Natural killer cell treated with Interleukin-12 subunit alpha and Interleukin-12 subunit beta and Interleukin-15 and Interleukin-18, amount 100 ng/mL, for 72 hours (primary cell): ENCODE results near the gene RBPJL. TPM values are rescaled to one million over a fixed set of nuclear protein-coding genes. Genes with fewer than 3 reads are reported as not detected.
A peak's percentile ranks its signal among the peaks of the same experiment; 100 is the strongest.
"Not testable (repeated sequence)": the region's sequence is repeated elsewhere in the genome, so short reads cannot be mapped to it uniquely, and the experiment has no call there.

Source experiments
- ATAC-seq, 2 donors: fragments of 150-1000 bp; cut with Tn5 transposase in 1 of 2; sonication (Bioruptor Pico), chemical (Tn5 transposase) in 1 of 2; 2 replicates each; pipeline ENCODE4 v1.10.0; 2021
- DNase-seq: peaks from one replicate; pipeline ENCODE4 v3.0.0; 2022; ENCODE audit warnings: low spot score
- H3K27ac Mint-ChIP-seq, 2 donors: 1 replicate in 1 of 2; 2 replicates in 1 of 2; pipeline ENCODE4 v1.8.0; 2022; ENCODE audit warnings: mixed read lengths in 2 of 2, mild to moderate bottlenecking in 1 of 2, moderate library complexity in 1 of 2
- H3K27me3 Mint-ChIP-seq, 2 donors: 1 replicate in 1 of 2; 2 replicates in 1 of 2; pipeline ENCODE4 v1.8.0; 2022; ENCODE audit warnings: mixed read lengths in 2 of 2
- H3K36me3 Mint-ChIP-seq: one replicate; pipeline ENCODE4 v1.8.0; 2022; ENCODE audit warnings: mixed read lengths
- H3K4me1 Mint-ChIP-seq, 2 donors: 1 replicate in 1 of 2; 2 replicates in 1 of 2; pipeline ENCODE4 v1.8.0; 2022; ENCODE audit warnings: low read depth in 2 of 2, mixed read lengths in 2 of 2, mild to moderate bottlenecking in 1 of 2
- H3K4me3 Mint-ChIP-seq: one replicate; pipeline ENCODE4 v1.8.0; 2022; ENCODE audit warnings: mixed read lengths
- H3K9me3 Mint-ChIP-seq: 2 replicates; pipeline ENCODE4 v1.8.0; 2022; ENCODE audit warnings: mixed read lengths
- total RNA-seq, 2 donors: library from RNA; stranded (reverse); gene quantifications; one replicate each; pipeline ENCODE4 v1.2.3, GENCODE V29; 2022

The RBPJL gene
- total RNA-seq, 2 donors from 2014 or later: not detected

DNA sequence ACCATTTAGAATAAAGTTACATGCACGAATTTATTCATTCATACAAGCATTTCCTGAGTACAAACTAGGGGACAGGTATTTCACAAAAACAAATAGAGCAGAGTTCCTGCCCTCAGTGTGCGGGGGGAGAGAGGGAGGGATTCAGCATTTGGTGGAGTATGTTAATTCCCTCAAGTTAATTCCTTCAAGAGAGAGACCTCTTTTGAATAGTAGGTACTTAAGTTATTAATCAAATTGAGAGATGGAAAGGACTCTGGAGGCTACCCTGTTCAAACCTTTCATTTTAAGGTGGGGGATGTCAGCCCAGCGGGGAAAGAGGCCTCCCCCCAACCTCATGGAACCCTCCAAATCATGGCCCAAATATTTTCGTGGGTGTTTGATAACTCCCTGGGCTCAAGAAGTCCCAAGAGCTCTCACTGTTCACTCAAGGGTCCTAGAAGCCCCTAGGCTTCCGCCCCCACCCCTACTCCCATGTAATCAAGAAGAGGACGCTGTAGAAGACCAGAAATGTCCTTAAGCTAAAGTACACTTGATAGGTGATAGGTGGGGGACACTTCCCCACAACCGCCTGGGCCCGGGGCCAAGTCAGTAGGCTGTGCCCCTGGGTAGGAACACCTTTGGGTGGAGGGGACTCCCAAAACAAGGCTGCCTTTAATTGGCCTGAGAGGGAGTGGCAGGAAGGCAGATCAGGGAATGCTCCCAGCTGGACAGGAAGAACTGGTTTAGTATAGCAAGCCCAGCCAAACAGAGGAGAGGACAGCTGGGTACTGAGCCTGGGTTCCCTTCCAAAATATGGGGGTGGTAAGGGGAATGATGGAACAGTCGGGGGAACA is 38.7 kb downstream of the RBPJL start:
- H3K4me1 Mint-ChIP-seq: peaks cover 23 to 29% of the 10 kb centered on the region in 2 donors
- H3K27me3 Mint-ChIP-seq: no peaks in the 10 kb centered on the region
- no peaks in the 10 kb centered on the region for H3K36me3 Mint-ChIP-seq
- no peak for ATAC-seq
- H3K4me3 Mint-ChIP-seq: peak overlapping the region; percentile 88
- DNase-seq: no peak
- no peaks in the 10 kb centered on the region for H3K9me3 Mint-ChIP-seq
- H3K27ac Mint-ChIP-seq: peak overlapping the region; percentile 56 to 60

DNA sequence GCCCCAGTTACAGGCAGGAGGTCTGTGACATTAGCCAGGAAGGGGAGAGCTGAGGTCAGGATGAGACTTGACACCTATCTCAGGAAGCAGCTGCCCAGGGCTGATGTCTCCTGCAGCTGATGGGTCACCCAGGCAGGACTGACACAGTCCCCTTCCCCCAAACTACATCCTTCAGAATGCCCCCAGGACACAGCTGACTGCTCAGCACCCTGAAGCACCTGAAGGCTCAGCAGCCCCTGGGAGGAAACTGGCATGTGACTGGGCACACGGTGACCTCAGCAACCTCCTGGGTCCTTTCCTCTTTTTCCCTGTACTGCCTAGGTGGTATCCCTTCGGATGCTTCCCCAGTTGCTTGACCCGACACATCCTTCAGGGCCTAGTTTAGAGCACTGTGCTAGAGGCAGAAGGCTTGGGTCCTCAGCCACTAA is 39.7 kb downstream of the RBPJL start:
- ATAC-seq: peak; percentile 30 to 34

DNA sequence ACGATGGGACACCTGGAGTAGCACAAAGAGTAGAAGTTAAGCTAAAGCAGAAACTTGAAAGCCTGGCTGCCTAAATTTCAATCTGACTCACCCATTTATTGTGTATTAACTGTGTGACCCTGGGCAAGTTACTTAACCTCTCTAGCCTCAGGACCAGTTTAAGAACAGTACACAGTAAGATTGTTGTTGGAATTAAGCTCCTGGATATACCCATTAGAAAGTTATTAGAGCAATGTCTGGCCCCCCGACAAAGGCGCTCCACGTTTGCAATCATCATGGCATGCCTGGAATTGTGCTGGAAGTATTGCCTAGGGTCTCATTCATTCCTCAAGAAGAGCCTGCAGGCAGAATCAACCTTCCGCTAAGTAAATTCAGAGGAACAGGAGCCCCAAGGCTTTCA is 40.2 kb downstream of the RBPJL start:
- Mint-ChIP-seq H3K4me1 (peaks cover 23 to 29% of the 10 kb centered on the region in 2 donors), H3K9me3 (no peaks in the 10 kb centered on the region), H3K4me3 (peak overlapping the region; percentile 88)

More for the DNA sequence above, 39.7 kb downstream of the RBPJL start:
- Mint-ChIP-seq H3K4me3 (peak overlapping the region; percentile 88), H3K4me1 (peaks cover 23 to 29% of the 10 kb centered on the region in 2 donors), H3K27me3 (no peaks in the 10 kb centered on the region), H3K27ac (peak overlapping the region; percentile 56 to 60), H3K36me3 (no peaks in the 10 kb centered on the region), H3K9me3 (no peaks in the 10 kb centered on the region)
- DNase-seq: peak; percentile 68

DNA sequence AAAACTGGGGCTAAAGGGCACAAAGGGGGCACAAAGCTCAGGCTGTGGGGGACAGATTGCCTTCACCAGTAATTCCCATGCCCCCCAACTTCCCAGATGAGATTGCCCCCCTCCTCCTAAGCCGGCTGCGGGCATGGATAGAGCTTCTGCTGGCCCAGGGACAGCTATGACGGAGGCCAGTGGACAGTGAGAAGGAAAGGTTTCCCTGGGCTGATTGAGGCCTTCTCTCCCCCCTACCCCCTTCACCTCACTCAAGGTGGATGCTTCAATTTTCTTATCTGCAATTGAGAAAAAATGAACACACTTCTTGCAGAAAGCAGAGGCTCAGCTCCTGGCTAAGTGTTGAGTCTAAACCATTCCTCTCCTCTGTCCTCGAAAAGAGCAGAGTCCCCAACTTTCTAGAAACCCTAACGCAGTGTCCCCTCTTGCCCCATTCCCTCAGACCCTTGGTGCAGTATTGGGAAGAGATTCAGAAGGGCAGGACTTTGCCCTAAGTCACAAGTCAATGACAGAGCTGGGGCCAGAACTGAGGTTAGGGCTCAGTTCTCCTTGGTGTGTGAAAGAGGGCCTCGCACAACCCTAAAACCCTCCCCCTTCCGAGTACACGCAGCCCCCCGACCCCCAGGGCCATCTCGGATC is 40.8 kb downstream of the RBPJL start:
- no peak for DNase-seq
- H3K4me1 Mint-ChIP-seq: peaks cover 23 to 29% of the 10 kb centered on the region in 2 donors
- H3K9me3 Mint-ChIP-seq: no peaks in the 10 kb centered on the region
- peak overlapping the region; percentile 88 for H3K4me3 Mint-ChIP-seq
- no peaks in the 10 kb centered on the region for H3K36me3 Mint-ChIP-seq
- H3K27ac Mint-ChIP-seq: peak overlapping the region; percentile 56 to 60
- ATAC-seq: peak in 1 of 2 donors; percentile 4
- no peaks in the 10 kb centered on the region for H3K27me3 Mint-ChIP-seq

More for the DNA sequence above, 40.2 kb downstream of the RBPJL start:
- DNase-seq (no peak), ATAC-seq (no peak)
- no peaks in the 10 kb centered on the region for H3K27me3 Mint-ChIP-seq
- H3K36me3 Mint-ChIP-seq: no peaks in the 10 kb centered on the region
- peak overlapping the region; percentile 56 to 60 for H3K27ac Mint-ChIP-seq

DNA sequence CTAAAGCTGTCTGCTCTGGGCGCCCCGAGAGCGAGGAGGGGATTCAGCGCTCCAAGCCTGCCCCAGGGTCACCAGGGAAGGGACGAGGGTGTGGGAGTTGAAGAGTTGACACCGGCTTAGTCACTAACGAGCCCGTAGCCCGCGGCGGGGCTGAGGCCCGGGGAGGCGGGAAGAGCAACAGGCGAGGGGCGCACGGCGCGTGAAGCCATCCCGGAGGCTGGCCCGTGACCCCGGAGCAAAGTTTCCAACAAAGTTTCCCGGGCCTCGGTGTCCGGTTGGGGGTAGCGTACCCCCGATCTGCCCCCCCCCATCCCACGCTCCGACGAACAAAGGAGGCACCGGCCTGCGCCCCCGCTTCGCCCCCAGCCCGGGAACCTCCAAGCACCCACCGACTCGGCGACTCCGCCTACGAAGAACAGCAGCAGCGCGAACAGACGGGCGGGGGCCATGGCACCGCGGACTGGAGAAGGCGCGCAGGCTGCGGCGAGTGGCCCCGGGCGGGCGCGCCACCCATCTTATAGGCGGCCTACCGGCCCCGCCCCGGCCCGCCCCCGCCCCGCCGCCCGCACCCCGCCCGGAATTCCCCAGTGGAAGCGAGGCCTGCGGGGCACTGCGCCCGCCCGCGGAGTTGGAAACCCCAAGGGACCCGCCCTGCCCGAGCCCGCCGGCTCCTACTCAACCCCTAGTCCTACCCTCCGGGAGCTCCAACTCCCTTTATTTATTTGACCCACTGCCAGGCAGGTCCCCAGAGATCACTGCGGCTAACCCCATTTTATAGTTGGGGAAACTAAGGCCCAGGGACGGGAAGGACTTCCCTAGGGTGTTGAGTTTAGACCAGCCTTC is 41.5 kb downstream of the RBPJL start, which contains the start of gene SDC4:
SDC4 (minus strand) TSS at position 489 of the 843 bp plus-strand sequence; CDS start at position 449, 40 bp downstream.
- Mint-ChIP-seq H3K4me1 (peaks cover 23 to 29% of the 10 kb centered on the region in 2 donors), H3K9me3 (no peaks in the 10 kb centered on the region), H3K27me3 (no peaks in the 10 kb centered on the region), H3K4me3 (peak within 1 kb of the TSS; percentile 88), H3K36me3 (no peaks in the 10 kb centered on the region), H3K27ac (peak within 1 kb of the TSS; percentile 56 to 60)
- DNase-seq (peak; percentile 78), ATAC-seq (peak; percentile 89 to 90)

DNA sequence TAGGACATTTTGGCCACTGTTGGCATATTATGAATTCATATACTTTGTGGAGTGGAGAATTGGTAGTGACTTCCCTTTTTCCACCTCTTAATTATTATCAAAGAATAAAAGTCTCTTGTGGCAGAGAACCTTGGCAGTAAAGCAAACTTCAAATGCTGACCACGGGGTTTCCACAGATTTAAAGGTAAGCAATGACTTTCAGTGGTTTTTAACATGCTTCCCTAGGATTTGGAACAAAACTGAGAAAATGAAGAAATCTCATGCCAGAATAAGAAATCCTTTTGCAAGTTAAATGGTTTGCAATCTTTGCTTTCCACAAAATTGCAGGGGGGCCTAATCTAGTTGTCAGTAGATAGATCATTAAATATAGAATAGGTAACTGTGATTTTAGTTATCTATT is 43.6 kb downstream of the RBPJL start:
- no peak for DNase-seq
- no peak for ATAC-seq
- Mint-ChIP-seq H3K27ac (no peak overlapping the region), H3K36me3 (no peaks in the 10 kb centered on the region), H3K27me3 (no peaks in the 10 kb centered on the region), H3K4me3 (no peak overlapping the region), H3K9me3 (no peaks in the 10 kb centered on the region), H3K4me1 (peaks cover 29 to 32% of the 10 kb centered on the region in 2 donors)

DNA sequence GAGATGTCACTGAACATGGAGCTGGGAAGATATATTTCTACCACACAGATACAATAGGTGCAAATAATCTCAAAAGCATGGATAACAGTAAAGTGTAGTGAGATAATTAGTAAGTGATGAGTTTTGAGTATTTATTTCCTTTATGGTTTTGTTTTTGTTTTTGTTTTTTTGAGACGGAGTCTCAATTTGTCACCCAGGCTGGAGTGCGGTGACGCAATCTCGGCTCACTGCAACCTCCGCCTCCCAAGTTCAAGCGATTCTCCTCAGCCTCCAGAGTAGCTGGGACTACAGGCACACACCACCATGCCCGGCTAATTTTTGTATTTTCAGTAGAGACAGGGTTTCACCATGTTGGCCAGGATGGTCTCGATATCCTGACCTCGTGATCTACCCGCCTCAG is 44.2 kb downstream of the RBPJL start:
- peaks cover 30 to 32% of the 10 kb centered on the region in 2 donors for H3K4me1 Mint-ChIP-seq

DNA sequence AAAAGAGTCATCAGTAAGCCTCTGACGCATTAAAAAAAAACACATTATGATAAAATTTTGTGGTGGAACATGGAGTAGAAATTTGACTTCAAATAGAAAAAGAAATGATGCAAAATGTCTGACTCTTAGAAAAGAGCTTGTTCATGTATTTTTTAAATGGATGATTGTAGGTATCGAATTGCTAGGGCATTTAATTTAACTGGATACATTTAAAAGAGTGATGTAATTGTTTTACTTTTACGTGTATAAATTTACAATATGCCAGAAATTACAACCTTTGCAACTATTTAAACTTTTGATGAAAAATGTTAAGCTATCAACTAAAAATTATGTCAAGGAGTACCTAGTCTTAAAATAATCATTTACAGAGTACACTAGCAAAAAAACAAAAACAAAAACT is 46.1 kb downstream of the RBPJL start:
- DNase-seq: no peak
- ATAC-seq: no peak
- H3K9me3 Mint-ChIP-seq: no peaks in the 10 kb centered on the region
- no peaks in the 10 kb centered on the region for H3K27me3 Mint-ChIP-seq
- no peak overlapping the region for H3K27ac Mint-ChIP-seq
- H3K36me3 Mint-ChIP-seq: no peaks in the 10 kb centered on the region
- no peak overlapping the region for H3K4me3 Mint-ChIP-seq
- peaks cover 17 to 23% of the 10 kb centered on the region in 2 donors for H3K4me1 Mint-ChIP-seq

More for the DNA sequence above, 44.2 kb downstream of the RBPJL start:
- DNase-seq, H3K36me3 Mint-ChIP-seq, H3K9me3 Mint-ChIP-seq, H3K27me3 Mint-ChIP-seq, H3K4me3 Mint-ChIP-seq, ATAC-seq, H3K27ac Mint-ChIP-seq: not testable (repeated sequence)

DNA sequence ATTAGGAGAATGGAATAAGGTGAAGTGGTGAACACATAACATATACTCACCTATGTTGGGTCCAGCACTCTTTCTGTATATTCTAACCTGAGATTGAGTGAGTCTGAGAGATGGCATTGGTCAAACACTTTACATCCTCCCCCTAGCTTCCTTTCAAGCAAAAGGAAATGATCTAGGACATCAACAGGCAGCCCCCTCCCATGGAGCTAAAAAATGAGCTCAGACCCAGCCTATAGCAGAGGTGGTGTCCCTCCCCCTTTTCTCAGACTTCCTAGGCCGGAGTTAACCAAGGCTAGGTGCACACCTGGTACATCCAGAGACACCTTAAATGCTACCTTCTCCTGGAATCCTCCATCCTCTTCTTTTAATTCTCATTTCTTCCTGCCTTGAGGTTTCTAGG is 47.1 kb downstream of the RBPJL start:
- Mint-ChIP-seq H3K4me1 (peaks cover 15 to 19% of the 10 kb centered on the region in 2 donors), H3K27me3 (no peaks in the 10 kb centered on the region), H3K36me3 (no peaks in the 10 kb centered on the region), H3K9me3 (no peaks in the 10 kb centered on the region), H3K4me3 (no peak overlapping the region), H3K27ac (peak overlapping the region in 1 of 2 donors; percentile 74)
- no peak for DNase-seq
- ATAC-seq: no peak

DNA sequence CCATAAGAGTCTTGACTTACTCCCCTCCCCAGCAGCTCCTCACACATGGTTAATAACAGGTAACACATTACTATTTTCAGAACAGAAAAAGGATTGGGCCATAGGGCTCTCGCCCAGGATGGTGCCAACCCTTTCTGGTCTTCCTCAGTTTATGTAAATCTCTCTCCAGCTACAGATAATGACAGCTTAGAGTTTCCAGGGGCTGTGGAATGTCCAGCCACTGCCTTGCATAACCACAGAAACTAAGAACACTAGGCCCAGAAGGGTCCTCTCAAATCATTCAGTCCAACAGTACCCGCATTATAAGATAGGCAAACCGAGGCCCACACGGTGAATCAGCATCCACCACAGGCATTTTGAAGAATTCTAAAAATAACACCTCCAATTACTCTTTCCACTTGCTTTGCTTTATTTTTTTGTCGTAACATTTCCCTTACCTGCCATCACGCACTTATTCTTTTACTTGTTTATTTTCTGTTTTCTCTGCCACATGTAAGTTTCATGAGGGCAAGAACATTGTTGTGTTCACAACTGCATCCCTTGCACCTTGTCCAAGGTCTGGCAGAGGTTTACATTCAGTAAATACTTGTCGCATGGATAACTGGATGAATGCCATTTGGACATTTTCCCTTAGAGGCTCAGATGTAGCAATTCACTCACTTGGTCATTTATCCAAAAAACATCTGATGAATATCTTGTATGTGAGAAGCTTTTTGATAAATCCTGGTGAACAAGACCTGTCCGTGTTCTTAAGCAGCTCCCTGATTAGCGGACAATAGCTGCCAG is 48.0 kb downstream of the RBPJL start:
- no peak for DNase-seq
- Mint-ChIP-seq H3K9me3 (no peaks in the 10 kb centered on the region), H3K36me3 (no peaks in the 10 kb centered on the region), H3K4me1 (peaks cover 15 to 19% of the 10 kb centered on the region in 2 donors), H3K27me3 (no peaks in the 10 kb centered on the region), H3K27ac (peak overlapping the region; percentile 63 to 74), H3K4me3 (peak overlapping the region; percentile 46)
- no peak for ATAC-seq

DNA sequence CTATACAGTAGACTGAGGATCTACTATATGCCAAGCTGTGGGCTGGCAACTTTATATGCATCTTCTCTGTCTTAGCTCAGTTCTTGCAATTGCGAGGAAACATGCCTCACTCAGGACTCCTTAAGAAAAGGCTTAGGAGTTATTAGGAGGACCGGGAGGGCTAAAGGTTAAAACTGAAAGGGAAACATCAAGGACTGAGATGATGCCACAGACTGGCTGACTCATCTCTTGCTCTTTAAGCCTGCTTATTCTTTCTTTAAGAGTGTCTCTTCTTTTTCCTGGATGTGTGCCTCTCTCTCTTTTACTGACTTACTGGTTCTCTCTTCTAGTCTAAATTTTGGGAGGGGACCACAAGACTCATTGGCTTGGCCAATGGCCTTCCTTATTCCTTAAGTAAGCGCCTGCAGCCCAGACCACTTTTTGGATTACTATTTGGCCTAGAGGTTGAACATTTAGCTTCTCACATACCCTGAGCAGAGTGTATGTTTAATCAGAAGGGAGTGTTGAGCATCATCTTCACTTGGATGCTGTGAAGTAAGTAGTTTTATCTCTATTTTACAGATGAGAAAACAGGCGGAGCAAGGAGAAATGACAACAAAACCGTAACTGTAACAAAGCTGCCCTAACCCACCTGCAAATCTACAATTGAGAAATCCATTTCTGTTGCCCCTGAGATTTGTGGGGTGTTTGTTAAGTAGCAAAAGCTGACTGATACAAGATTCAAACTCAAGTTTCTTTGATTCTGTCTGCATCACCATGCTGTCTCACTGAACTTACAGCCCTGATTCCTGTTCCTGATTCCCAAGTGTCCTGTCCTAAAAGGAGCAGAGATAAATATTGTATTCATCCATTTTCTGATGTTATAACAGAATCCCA is 48.8 kb downstream of the RBPJL start:
- H3K36me3 Mint-ChIP-seq: no peaks in the 10 kb centered on the region
- DNase-seq: no peak
- H3K9me3 Mint-ChIP-seq: no peaks in the 10 kb centered on the region
- H3K4me3 Mint-ChIP-seq: peak overlapping the region; percentile 46
- peak; percentile 80 for ATAC-seq
- H3K4me1 Mint-ChIP-seq: peaks cover 15 to 19% of the 10 kb centered on the region in 2 donors
- no peaks in the 10 kb centered on the region for H3K27me3 Mint-ChIP-seq
- peak overlapping the region; percentile 63 to 74 for H3K27ac Mint-ChIP-seq
